ENCODE results near the gene MICAL3.

MICAL3 gene

DNA sequence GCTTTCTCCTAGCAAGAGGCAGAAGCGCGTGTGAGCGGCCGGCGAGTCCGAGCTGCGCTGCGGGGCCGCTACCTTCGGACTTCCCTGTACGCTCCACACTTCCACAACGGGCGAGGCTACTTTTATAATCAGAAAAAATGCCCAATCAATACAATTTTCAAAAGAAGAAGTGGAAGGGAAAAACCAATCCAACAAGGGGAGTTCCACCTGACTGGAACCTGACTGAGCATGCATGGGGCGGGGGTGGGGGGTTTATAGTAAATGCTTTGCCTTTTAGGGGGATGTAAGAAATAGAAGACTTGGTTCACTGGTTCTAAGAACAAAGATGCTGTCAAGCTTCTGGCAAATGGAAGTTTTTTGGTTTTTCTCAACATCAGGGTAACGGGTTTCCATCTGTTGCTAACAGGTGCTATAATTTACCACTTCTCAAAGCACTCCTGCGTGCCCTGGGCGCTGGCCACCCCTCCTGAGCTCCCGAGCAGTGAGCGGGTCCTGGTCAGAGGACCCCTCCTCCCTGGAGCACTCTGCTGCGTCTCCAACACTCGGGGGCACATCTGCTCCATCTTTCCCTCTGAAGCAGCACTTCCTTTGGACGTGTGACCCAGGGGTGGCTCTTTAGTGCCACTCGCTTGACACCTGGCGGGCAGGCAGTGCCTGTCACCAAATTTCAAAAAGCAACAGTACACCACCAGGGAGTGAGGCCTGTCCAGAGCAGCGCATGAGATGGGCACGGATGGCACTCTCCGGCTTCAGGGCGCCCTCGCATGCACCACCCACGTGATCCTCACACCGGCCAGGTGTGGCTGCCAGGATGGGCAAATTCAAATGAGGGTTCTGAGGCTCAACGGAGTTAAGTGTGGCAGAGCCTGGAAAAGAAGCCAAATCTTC is 228.5 kb downstream of the MICAL3 start:
- H3K4me3 ChIP-seq (ENCODE audit: low read depth in 1 of 2, low read length in 2 of 2) = no peak overlapping the region
- H3K9ac ChIP-seq (ENCODE audit: low read length) = no peak overlapping the region
- H3K27me3 ChIP-seq (ENCODE audit: control insufficient read depth in 1 of 2, insufficient read depth in 2 of 2, low read length in 2 of 2) = no peaks in the 10 kb centered on the region
- no peaks in the 10 kb centered on the region for H3K4me1 ChIP-seq (ENCODE audit: insufficient read depth, low read length)
- no peaks in the 10 kb centered on the region for H3K9me3 ChIP-seq (ENCODE audit: low read length)
- H3K36me3 ChIP-seq (ENCODE audit: insufficient read depth, low read length) = peaks cover 31% of the 10 kb centered on the region
- H3K27ac ChIP-seq (ENCODE audit: low read depth, low read length) = no peak overlapping the region

DNA sequence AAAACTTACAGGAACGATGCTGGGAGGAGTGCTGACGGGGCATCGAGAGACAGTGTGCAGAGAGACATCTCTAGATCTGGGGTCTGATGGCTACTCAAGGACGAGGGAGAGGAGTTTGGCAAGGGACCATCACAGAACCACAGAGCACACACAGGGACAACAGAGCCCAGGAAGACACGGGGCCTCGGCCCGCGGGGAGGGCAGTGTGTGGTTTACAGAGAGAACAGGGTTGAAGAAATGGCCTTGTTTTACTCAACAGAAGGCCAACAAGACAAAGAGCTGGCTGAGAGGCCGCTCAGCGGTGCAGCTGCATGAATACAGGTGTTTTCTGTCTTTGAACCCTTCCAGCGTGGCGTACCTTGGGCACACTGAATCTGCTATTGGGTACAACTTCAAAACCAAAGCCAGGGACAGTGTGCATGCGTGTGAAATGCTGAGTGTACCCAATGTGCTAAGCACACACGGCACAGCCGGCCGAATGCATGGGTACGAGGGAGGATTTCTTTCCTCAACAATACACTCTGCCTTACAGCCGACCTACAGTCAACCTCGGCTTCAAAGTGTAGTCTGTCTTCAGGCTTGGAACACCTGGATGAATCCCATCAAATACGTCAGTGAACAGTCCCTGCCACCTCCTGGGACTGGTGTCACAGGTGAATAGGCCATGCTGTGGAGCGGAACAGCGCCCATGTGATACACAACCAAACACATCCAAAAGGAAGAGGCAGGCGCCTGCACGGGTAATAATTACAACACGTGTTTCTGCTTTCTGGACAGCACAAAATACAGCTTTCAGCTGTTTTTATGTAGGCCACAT is 229.4 kb downstream of the MICAL3 start:
- Histone ChIP-seq H3K27ac (ENCODE audit: low read depth, low read length) (no peak overlapping the region), H3K27me3 (ENCODE audit: control insufficient read depth in 1 of 2, insufficient read depth in 2 of 2, low read length in 2 of 2) (no peaks in the 10 kb centered on the region), H3K9me3 (ENCODE audit: low read length) (no peaks in the 10 kb centered on the region), H3K9ac (ENCODE audit: low read length) (no peak overlapping the region), H3K4me1 (ENCODE audit: insufficient read depth, low read length) (no peaks in the 10 kb centered on the region), H3K4me3 (ENCODE audit: low read depth in 1 of 2, low read length in 2 of 2) (no peak overlapping the region), H3K36me3 (ENCODE audit: insufficient read depth, low read length) (peaks cover 40% of the 10 kb centered on the region)

- H3K27me3 ChIP-seq (ENCODE audit: control insufficient read depth in 1 of 2, insufficient read depth in 2 of 2, low read length in 2 of 2) = no peaks in the 10 kb centered on the region
- H3K4me1 ChIP-seq (ENCODE audit: insufficient read depth, low read length) = no peaks in the 10 kb centered on the region
- peaks cover 46% of the 10 kb centered on the region for H3K36me3 ChIP-seq (ENCODE audit: insufficient read depth, low read length)
Observed at GRCh38 chr22:17792854-17793434, 231.4 kb downstream of the MICAL3 start.

DNA sequence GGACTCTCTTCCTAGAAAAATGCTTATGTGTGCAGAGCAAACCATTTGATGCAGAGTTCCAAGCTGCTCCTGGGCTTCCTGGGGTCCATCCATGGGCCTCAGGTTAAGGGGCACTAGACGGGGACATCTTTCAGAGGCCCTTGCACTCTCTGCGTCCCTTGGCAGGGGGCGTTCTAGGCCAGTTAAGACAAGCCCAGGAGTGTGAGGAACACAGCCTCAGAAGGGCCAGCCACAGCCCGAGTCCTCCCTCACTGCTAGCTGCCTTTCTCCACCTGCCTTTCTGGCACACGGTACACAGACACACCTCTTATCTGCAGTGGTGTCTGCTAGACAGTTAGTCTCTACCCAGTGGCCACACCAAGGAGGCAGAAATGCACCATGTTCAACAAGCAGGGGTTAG is 232.1 kb downstream of the MICAL3 start:
- Histone ChIP-seq H3K36me3 (ENCODE audit: insufficient read depth, low read length) (peaks cover 46% of the 10 kb centered on the region), H3K4me1 (ENCODE audit: insufficient read depth, low read length) (peaks cover under 1% of the 10 kb centered on the region), H3K27ac (ENCODE audit: low read depth, low read length) (no peak overlapping the region), H3K9me3 (ENCODE audit: low read length) (no peaks in the 10 kb centered on the region), H3K4me3 (ENCODE audit: low read depth in 1 of 2, low read length in 2 of 2) (no peak overlapping the region), H3K27me3 (ENCODE audit: control insufficient read depth in 1 of 2, insufficient read depth in 2 of 2, low read length in 2 of 2) (no peaks in the 10 kb centered on the region), H3K9ac (ENCODE audit: low read length) (no peak overlapping the region)

More at GRCh38 chr22:17792854-17793434, 231.4 kb downstream of the MICAL3 start:
- H3K4me3 ChIP-seq (ENCODE audit: low read depth in 1 of 2, low read length in 2 of 2) = no peak overlapping the region
- H3K9me3 ChIP-seq (ENCODE audit: low read length) = no peaks in the 10 kb centered on the region
- no peak overlapping the region for H3K9ac ChIP-seq (ENCODE audit: low read length)
- H3K27ac ChIP-seq (ENCODE audit: low read depth, low read length) = no peak overlapping the region

DNA sequence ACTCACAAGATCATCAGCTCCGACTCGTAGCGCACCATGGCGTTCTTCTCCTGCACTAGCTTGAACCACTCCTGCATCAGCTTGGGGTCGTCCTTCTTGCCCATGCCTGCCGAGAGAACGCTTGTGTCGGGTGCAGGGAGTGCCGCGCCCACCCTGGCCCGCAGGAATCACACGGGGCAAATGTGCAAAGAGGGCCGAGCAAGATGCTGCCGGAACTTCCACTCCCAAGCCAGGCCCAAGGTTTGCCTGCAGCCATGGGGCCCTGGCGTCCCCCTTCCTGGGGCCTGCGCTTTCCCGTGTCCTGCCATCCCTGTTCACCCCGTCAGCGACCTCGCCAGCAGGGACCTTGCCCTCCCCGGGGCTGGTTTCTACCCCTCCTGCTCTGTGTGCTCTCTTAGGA is 233.2 kb downstream of the MICAL3 start:
- Histone ChIP-seq H3K27me3 (ENCODE audit: control insufficient read depth in 1 of 2, insufficient read depth in 2 of 2, low read length in 2 of 2) (no peaks in the 10 kb centered on the region), H3K4me1 (ENCODE audit: insufficient read depth, low read length) (peaks cover 12% of the 10 kb centered on the region), H3K9ac (ENCODE audit: low read length) (no peak overlapping the region), H3K4me3 (ENCODE audit: low read depth in 1 of 2, low read length in 2 of 2) (no peak overlapping the region), H3K27ac (ENCODE audit: low read depth, low read length) (no peak overlapping the region), H3K36me3 (ENCODE audit: insufficient read depth, low read length) (peaks cover 42% of the 10 kb centered on the region), H3K9me3 (ENCODE audit: low read length) (no peaks in the 10 kb centered on the region)

GRCh38 chr22:17789379-17790200 is 234.8 kb downstream of the MICAL3 start:
- Histone ChIP-seq H3K9me3 (ENCODE audit: low read length) (no peaks in the 10 kb centered on the region), H3K27ac (ENCODE audit: low read depth, low read length) (no peak overlapping the region), H3K27me3 (ENCODE audit: control insufficient read depth in 1 of 2, insufficient read depth in 2 of 2, low read length in 2 of 2) (no peaks in the 10 kb centered on the region), H3K9ac (ENCODE audit: low read length) (no peak overlapping the region), H3K4me1 (ENCODE audit: insufficient read depth, low read length) (peaks cover 13% of the 10 kb centered on the region), H3K36me3 (ENCODE audit: insufficient read depth, low read length) (peaks cover 33% of the 10 kb centered on the region), H3K4me3 (ENCODE audit: low read depth in 1 of 2, low read length in 2 of 2) (no peak overlapping the region)

- Histone ChIP-seq H3K4me3 (ENCODE audit: low read depth in 1 of 2, low read length in 2 of 2) (no peak overlapping the region), H3K27ac (ENCODE audit: low read depth, low read length) (no peak overlapping the region), H3K27me3 (ENCODE audit: control insufficient read depth in 1 of 2, insufficient read depth in 2 of 2, low read length in 2 of 2) (no peaks in the 10 kb centered on the region), H3K9me3 (ENCODE audit: low read length) (no peaks in the 10 kb centered on the region), H3K9ac (ENCODE audit: low read length) (no peak overlapping the region), H3K4me1 (ENCODE audit: insufficient read depth, low read length) (peaks cover 13% of the 10 kb centered on the region), H3K36me3 (ENCODE audit: insufficient read depth, low read length) (peaks cover 25% of the 10 kb centered on the region)
Observed at GRCh38 chr22:17788528-17789378, 235.6 kb downstream of the MICAL3 start.

DNA sequence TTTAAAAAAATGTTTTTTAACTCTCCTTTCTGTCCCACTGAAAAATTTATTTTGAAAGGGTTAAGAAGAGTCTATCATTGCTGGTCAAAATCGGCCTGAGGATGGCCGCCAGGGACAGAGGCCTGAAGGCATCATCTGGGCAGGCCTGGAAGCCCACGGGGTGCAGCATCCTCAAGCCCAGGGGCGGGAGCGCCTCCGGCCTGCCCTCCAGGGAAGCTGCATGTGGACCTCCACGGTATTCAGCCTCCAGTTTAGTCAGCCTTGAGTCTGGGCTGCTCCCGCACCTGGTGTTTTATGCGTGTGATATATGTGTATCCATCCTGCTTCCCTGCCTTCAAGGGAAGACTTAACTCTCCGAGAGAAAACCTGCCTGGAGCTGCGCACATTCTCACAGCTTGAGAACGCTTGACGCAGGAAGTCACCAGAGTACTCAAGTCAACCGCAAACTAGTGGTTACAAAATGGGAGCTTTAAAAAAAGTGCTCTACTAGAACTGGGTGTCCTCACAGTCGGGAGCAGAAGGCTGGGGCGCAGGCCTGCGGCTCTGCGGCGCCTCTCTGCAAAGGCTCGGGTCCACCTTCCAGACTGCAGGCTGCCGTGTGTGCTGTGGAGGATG is 236.5 kb downstream of the MICAL3 start:
- H3K36me3 ChIP-seq (ENCODE audit: insufficient read depth, low read length) = peaks cover 21% of the 10 kb centered on the region
- no peak overlapping the region for H3K9ac ChIP-seq (ENCODE audit: low read length)
- H3K4me3 ChIP-seq (ENCODE audit: low read depth in 1 of 2, low read length in 2 of 2) = no peak overlapping the region
- H3K27me3 ChIP-seq (ENCODE audit: control insufficient read depth in 1 of 2, insufficient read depth in 2 of 2, low read length in 2 of 2) = no peaks in the 10 kb centered on the region
- no peak overlapping the region for H3K27ac ChIP-seq (ENCODE audit: low read depth, low read length)
- H3K9me3 ChIP-seq (ENCODE audit: low read length) = no peaks in the 10 kb centered on the region
- peaks cover 13% of the 10 kb centered on the region for H3K4me1 ChIP-seq (ENCODE audit: insufficient read depth, low read length)

GRCh38 chr22:17787241-17787640 is 237.1 kb downstream of the MICAL3 start:
- Histone ChIP-seq H3K9me3 (ENCODE audit: low read length) (no peaks in the 10 kb centered on the region), H3K27me3 (ENCODE audit: control insufficient read depth in 1 of 2, insufficient read depth in 2 of 2, low read length in 2 of 2) (no peaks in the 10 kb centered on the region), H3K36me3 (ENCODE audit: insufficient read depth, low read length) (peaks cover 21% of the 10 kb centered on the region), H3K27ac (ENCODE audit: low read depth, low read length) (no peak overlapping the region), H3K9ac (ENCODE audit: low read length) (no peak overlapping the region), H3K4me3 (ENCODE audit: low read depth in 1 of 2, low read length in 2 of 2) (no peak overlapping the region), H3K4me1 (ENCODE audit: insufficient read depth, low read length) (peaks cover 13% of the 10 kb centered on the region)
